HG03575 (cell line): ENCODE measurements around the gene INSYN2A.

Experiments
- ATAC-seq: cut with Tn5 transposase; IDR thresholded peaks from one replicate; pipeline ENCODE4 v1.9.1; 2021; ENCODE audit not compliant: unreplicated experiment, insufficient number of reproducible peaks, low FRiP score; ENCODE audit errors: extremely low read depth

INSYN2A gene

DNA sequence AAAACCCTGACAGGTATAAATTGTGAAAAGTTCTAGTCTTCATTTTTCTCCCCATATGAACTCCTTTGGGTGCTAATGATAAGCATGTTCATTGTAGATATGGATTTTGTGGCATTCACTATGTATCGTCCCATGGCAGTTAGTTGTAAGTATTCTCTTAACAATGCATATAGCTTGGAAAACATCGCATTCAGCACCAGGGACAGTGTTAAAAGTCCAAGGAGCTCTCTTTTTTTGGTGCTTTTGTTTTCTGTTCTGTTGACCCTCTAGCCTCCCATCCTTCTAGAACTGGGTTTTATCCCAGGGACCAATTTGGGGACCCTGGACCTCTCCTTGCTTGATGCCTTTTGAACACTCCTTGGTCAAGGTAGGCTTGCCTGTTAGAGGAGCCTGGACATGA is 37.7 kb downstream of the INSYN2A start:
- no peak for ATAC-seq

DNA sequence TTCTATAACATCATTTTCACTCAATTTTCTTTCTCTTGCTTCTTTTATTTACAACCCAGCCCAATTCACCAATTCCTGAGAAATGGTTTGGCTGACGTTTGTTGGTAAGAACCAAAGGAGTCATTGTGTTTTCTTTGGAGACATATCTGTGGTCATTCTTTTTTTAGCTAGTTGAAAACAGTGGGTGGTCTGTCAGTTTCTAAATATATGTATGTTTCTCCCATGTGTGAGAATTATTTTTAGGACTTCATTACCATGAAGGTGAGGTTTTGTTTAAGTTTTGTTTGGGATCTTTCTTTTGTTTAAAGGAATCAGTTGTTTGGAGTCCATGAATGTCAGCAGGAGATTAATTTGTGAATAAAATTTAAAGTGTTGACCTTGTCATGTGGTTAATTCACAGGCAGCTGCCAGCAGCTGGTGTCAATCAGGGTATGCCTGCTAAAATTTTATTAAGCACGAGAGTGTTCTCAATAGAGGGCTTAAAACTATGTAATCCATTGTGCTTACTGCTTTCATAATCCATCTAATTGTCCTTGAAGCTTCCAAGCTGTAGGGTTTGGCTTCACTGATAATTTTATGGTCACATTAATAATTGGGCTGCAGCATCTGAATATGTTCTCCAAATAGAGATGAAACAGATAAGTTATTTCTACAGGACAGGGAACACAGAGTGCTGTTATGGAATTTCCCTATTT is 38.7 kb downstream of the INSYN2A start:
- ATAC-seq = no peak

DNA sequence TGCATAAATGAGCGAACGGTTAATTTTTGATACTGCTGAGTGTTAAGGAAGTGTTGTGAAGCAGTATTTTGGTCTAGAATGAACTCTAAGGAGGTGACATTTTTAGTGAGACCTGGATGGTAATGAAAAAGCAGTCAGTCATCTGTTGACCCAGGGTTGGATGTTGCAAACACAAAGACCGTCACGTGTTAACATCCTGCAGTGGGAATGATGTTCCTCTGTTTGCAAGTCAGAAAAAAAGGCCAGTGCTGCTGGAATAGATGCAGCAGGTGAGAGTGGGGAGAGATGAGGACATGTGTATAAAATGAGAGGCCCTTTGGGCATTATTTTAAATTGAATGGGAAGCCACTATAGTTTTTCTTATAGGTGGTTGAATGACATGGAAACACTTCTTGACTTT is 39.3 kb downstream of the INSYN2A start:
- ATAC-seq = no peak

- ATAC-seq = no peak
These were observed 41.4 kb downstream of the INSYN2A start for GRCh38 chr10:127154831-127155620.

DNA sequence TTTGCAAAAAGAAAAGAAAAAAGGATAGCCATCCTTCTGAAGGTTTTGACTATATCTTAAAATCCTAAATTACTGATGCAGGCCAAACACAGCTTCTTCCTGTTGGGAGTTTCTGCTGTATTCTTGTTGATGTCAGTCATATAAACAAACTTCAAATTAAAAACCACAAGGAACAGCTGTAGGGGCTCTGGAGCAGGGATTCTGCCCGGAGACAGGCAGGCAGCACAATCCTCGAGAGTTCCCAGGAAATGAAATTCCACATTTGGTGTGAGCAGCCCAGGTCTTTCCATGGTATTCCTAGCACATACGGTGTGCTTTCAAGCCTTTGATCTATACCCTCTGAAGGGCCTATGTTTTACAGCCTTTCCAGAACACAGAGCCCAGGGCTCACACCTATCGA is 43.2 kb downstream of the INSYN2A start:
- no peak for ATAC-seq

DNA sequence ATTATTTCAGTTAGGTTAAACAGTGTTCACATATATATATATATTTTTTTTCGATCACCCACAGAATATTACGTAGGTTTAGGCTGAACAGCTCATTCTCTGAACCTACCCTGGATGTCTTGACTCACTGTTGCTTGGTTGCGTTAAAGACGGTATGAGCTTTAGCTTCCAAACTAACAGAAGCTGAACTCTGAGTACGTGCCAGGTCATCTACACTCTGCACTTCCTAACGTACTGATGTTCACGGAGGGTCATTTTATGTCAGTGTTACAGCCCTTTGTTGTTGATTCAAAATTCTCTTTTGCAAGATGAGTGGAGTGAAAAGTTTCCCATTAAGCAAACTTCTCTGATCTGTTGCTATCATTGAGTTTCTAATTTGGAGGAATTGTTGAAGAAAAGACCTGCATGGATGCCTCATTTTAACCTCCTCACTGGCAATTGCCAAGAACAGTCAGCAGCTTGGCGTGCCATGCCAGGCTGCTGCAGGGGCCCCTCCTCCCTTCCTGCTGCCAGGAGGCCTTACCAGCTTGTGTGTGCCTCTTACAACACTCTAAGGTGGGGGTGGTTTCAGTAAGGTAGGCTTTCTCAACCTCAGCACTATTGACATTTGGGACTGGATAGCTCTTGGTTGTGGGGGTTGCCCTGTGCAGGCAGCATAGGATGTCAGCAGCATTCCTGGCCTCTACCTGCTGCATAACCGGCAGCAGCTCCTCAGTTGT is 44.3 kb downstream of the INSYN2A start:
- no peak for ATAC-seq

GRCh38 chr10:127151541-127151940 is 44.9 kb downstream of the INSYN2A start:
- ATAC-seq = no peak

DNA sequence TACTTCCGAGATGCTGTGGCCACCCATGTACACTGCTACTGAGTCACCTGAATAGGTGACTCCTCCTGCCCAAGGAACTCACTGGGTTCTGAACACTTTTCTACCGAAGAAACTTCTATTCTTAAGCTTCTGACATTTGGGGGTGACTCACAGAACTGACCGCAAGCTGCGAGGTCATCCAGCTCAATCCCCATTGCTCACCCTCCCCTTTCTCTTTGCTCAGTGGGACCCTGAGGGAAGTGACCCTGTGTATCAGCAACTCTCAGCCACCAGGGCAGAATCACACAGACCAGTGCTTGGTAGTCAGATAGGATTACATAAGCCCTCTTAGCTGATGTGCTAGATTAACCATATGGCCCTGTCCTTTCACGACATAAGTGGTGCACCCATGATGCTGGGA is 46.3 kb downstream of the INSYN2A start:
- no peak for ATAC-seq

DNA sequence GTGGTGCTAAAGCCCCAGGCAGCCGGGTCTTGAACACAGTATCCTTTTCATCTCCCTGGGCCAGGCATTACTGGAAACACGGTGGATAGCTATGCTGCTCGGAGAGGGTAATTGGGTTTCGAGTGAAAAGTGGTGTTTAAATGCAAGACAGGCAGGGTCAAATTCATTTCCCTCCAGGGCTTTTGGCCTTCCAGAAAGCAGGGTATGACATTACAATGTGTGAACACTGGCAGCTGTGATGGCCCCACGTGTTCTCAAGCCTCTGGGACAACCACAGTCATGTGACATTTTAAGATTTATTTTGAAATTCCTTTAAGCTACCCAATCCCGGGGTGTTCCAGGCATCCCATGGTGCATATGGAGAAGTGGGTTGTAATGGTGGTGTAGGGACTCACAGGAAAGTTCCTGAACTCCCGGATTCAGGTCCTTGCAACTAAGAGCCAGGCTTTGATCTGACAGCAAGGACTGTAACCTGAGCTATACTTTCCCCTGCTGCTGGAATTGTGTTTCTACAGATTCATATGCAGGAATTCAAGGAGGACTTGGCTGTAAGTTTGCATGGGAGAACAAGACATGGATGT is 46.8 kb downstream of the INSYN2A start:
- ATAC-seq = no peak

DNA sequence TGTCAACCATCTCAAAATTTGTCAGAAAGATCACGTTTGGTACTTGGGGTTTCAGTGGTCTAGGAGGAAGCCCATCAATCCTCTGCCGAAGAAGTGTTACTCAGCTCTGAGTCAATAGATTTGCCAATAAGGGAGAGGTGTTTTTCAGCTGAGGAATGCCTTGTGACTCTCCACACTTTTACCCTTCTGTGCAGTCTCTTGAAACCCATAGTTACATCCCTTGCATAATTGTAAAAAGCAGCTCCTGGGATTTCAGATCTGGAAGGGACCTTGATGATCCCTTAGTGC is 47.5 kb downstream of the INSYN2A start:
- ATAC-seq = no peak

DNA sequence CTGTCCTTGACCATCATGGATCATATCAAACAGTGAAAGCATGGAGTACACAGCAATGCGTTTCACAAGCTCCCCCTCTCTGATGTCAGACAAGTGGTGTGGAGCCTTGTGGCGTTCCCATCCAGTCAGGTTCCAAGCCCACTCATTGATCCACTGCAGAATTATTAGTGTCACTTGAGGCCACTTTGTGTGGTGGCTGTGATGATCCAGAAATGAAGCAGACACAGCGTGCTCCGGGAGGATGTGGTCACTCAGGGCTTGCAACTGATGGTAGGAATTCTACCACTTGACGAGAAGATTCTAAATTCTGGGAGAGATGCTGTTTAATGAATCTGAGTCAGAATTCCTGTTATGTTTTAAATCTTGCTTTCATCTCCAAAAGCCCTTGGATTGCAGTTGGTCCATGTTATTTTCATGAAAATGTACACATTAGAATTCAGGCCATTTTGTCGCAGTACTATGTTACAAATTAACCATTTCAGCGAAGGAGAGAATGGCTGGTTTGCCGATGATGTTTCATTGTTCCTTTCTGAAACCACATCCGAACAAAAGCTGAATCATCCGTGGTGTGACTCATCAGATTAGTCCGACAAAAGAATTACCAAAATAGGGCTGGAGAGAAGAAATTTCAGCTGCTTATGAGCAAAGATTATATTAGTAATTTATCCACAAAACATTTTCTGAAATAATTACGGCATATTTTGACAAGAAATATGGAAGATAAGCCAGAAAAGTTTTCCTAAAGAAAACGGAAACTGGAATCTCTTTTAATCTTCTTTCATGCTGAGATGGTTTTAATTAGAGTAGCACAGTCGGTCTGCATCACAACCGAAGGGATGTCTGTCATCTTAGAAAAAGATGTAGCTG is 48.1 kb downstream of the INSYN2A start:
- no peak for ATAC-seq

GRCh38 chr10:127146661-127147060 is 49.7 kb downstream of the INSYN2A start:
- no peak for ATAC-seq
